Ammon's horn (tissue), 1 donor: ENCODE results near the gene KIF6.

Experiments used
- DNase-seq: peaks from one replicate; pipeline ENCODE4 v3.0.0-alpha.2; 2016; ENCODE audit warnings: low spot score

The KIF6 gene

DNA sequence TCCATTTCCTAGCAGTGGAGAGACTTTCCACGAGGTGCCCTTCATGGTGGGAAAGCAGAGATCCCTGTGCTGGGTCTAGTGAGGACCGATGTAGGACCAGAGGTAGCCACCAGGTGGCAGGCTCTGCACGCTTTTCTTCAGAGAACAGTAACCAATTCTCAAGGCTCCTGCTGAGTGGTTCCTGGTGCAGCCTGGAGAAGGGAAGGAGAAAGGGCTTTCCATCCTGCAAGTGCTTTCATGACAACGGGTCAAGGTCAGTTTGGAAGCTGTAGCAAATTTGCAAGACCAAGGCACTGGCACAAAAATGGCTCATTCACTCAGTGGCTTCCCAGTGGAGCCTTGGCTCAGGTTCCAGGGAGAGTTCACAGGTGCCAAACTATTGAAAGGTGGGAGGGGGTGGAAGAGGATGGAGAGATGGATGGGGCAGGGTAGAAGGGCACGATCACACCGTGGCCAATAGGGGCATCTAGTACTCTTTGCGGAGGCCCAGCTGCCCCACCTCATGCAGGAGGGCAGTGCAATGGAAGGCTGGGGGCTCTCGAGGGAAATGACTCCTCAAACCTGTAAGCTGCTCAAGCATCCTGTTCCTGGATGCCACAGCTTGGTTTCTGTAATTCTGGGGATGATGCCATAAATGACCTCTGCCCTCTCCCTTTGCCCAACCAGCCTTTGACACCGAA, 377.2 kb downstream of the KIF6 start:
- DNase-seq, result peak; percentile 78

GRCh38 chr6:39347206-39347605, 378.0 kb downstream of the KIF6 start:
- no peak for DNase-seq

DNA sequence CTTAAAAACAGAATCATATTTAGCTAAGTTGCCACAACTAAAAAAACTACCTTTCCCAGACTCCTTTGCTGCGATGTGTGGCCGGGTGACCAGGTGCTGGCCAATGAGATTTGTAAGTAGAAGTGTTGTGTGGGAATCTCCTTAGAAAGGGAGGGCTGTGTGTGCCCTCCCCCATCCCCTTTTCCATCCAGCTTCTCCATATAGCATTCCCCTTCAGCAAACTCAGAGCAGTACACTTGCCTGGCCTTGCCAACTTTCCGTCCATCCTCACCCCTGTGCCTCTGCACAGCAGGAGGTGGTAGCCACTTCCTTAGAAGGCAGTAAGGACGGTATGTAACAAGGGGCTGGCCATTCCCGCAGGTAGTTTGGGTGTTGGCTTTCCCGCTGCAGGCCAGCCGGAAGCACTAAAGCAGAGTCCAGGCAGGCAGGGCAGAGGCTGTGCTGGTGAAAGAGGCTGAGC, 380.4 kb downstream of the KIF6 start:
- DNase-seq, result no peak

GRCh38 chr6:39343396-39343870, 381.8 kb downstream of the KIF6 start:
- no peak for DNase-seq

DNA sequence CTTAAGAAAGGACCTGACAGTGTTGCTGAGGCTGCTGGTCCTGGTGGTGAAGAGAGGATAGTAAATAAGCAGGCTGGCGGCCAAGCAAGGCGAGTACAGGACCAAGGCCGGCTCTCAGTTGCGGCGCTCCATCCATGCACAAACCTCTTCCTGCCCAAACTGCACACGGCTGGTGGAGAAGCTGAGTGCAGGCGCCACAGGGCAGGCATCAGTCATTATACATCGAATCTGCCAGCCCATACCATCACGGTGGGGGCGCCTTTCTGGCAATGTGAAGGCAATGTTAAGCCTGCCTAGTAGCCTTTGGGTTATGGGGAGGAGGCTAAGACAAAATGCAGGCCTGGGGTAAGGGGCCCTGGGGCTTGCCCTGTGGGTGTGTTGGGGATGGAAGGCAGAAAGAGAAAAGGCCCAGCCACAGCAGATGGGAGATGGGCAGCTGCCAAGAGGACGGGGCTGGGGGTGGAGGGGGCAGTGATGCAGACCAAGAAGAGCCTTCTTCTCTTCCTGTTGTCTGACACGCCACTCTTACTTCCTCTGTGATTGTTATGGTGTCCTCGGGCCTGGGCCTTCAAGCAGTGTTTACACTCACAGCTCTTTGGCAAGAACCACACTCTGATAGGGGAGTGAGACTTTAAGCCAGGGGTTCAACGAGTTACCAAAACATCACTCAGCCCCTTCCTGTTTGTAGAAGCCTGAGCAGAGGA, 382.4 kb downstream of the KIF6 start:
- DNase-seq, result peak; percentile 49

GRCh38 chr6:39341937-39342336, 383.3 kb downstream of the KIF6 start:
- DNase-seq, result peak; percentile 56

DNA sequence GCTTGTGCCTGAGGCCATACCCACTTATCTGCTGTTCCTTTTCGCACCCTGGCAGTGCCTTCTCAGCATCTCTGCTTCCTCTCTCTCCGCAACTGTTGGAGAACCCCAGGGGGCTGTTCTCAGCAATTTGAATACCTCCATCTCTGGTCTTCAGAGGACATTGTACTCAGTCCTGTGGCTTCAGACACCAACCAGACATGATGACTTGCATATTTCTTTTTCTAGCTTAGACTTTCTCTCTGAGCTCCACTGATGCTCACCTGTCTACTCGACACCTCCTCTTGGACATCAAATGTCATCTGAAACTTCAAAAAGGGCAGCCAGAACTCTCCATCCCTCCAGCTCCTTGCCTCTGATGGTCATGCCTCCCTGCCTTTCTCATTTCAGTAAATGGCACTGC, 383.9 kb downstream of the KIF6 start:
- DNase-seq, result no peak

DNA sequence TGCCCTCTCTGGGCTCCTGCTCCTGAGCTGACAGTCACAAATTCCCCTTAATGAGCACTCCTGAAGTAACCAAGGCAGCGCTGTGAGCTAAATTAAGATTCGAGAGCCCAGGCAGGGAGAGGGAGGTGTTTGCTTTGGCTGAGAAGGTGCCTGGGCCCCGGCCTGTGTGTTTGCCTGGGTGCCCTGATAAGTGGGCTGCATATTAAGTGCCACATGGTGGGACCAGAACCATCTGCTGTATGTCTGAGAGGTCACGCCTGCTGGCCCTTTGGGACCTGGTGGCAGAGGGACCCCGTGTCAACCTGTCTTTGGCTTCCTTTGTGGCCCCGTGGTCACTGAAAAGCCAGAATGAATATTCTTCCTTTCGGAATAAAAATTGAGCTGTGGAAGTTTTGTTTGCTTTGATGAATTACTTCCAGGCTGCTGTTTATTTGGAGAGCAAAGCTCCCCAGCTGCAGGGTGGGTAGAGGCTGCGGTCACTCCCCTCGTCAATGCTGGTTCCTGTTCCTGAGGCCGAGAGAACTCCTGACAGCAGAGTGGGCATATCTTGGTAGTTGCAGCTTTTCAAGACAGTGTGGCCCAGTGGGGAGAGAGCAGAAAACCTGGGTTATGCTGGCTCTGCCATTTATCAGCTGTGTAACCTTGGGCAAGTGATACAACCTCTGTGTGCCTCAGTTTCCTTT, 385.2 kb downstream of the KIF6 start:
- DNase-seq, result peak; percentile 43

GRCh38 chr6:39339096-39339867, 385.9 kb downstream of the KIF6 start:
- no peak for DNase-seq

- peak; percentile 54 for DNase-seq
These were observed 386.8 kb downstream of the KIF6 start for GRCh38 chr6:39338397-39338796.

- DNase-seq, result peak; percentile 64
These were observed 389.2 kb downstream of the KIF6 start for GRCh38 chr6:39335780-39336545.

GRCh38 chr6:39333644-39334438, 391.4 kb downstream of the KIF6 start:
- no peak for DNase-seq

DNA sequence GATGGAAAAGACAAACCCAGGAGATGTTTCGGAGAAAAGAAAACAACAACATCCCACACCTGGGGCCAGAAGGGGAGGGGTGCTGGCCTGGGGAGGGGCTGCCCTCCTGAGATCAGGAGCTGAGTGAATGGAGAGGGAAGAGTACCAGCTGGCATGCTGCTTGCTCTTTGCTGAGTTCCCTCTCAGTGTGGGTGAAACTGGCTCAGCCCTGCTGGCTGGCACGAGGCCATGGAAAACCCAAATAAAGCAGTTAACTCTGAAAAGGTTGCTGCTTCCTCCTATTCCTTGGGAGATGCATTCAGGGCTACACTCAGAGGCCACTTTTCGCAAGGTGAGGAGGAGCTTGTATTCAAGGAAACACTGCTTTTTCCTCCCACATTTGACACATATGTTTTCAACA, 394.7 kb downstream of the KIF6 start:
- peak; percentile 86 for DNase-seq

DNA sequence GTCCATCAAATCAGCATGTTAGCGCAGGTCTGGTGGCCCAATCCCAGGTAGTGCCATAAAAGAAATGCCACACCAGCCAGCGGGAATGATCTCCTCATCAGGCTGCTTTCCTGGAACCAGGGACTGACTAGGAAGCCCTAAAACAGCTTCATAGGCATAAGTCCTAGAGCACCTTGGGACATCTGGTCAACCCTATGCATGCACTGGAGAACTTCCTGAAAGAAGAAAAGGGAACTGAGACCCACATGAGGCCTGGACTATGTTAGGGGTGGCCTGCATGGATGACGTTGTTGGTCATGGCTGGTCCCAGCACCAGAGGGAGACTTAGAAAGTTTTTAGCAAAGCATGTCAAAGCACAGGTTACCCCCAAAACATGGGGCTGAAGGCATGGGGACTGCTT, 395.2 kb downstream of the KIF6 start:
- DNase-seq, result peak; percentile 63

DNA sequence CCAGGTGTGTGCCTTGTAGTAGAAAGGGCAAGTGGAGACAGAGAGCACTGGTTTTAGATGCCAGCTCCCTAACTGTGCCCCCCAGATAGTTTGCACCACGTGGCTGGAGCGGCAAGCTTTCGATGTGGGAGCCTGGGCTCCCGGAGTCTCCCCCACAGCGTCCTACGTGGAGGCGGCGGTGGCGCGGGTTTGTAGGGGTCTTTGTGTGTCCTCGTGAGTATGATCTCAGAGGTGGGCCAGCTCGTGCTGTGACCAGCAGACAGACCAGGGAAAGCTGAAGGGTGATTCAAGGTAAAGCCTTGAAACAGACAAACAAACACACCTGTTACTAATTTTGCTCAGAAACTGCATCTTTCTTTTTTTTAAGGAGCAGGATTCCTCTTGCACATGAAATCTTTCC, 397.1 kb downstream of the KIF6 start:
- DNase-seq, result no peak

DNA sequence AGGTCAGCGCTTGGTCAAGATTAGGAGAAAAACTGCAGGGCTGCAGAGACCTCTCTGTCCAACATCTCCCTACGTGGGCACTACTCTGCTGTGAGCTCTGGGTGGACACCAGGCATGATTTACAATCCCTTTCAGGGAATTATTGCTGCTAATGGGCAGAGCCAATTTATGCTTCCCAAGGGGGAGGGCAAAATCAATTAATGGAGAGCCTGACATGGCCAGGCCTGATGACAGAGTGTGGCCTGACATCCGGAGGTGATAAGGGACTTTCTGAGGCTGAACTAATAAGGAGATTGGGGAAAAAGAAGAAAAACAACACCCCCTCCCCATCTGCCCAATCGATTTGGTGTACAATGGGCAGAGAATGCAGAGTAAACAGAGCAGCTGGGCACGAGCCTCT, 397.7 kb downstream of the KIF6 start:
- DNase-seq, result no peak

DNA sequence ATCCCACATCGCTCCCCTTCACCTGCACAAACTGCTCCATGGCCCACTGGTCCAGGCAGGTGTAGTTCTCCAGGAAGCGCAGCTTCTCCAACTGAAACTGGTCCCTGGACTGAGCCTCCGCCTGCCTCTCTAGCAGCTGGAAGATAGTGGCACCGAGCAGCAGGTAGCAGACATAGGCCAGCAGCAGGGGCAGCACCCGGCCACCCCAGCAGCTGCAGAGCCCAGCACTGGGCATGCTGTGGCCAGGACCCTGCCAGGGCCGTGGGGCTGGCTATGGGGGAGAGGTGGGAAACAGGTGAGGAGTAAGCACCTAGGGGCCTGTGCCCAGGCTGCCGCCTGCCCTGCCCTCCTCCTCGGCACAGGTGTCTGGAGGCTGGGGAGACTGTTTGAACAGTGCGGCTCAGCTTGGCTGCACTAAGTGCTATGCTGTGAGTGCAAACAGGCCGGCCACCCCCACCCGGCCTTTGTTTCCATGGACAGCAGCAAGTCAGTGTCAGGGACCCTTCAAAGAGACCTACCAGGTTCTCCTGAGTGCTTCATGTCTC, 402.8 kb downstream of the KIF6 start, which contains the start of gene KCNK16:
KCNK16 (minus strand) TSS at position 397 of the 545 bp plus-strand sequence; CDS start at position 235, 162 bp downstream.
- DNase-seq, result no peak

DNA sequence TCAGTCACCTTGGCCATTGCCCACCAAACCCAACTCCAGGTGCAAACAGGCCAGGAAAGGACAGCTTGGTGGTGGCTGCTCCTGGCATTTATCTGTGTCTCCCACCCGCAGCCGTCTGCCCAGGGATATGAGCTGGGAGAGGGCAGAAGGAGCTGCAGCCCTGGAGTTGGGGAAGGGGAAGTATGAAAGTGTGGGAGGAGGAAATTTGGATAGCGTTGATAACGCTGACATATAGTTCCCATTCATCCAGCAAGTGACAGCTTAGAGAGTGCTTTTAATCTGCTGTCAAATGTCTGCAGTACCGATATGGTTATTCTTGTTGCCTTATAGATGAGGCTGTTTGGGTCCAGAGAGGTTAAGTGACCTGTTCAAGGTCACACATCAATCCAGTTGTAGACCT, 403.4 kb downstream of the KIF6 start:
- DNase-seq, result no peak

DNA sequence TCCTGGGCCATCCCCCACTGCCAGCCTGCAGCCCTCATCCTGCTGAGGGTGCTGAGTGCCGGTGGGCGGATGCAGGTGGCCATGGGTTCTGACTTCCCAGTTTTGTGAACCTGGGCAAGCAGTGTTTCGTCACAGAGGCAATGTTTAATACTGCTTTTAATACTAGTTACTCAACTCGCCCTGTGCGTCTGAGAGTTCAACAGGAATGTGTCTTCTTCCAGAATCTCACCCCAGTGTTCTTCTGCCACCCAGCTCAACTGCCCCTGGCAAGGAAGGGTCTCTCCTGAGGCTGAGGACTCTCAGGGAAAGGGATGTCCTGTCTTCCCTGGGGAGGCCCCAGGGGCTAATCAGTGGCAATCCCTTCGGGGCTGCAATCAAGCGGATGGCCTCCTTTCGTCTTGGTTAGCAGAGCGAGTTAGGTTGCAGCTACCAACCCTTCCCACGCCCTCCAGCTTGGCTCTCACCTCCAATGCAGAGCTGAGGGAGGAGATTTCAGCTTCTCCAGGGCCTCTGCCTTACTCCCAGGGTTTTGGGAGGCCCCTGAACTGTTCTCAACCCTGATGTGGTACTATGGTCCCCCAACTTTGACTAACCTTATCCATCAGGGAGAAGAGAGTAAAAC, 404.7 kb downstream of the KIF6 start:
- DNase-seq, result no peak
